Astrocyte of the spinal cord (primary cell): ENCODE results near the gene GPR15LG.

Source experiments
- DNase-seq: peaks from one replicate; pipeline ENCODE4 v3.0.0; 2011; ENCODE audit warnings: low read depth, low spot score
- H3K4me3 ChIP-seq: 2 replicates; pipeline ENCODE4 v1.5.1; 2011; ENCODE audit warnings: low read depth, mild to moderate bottlenecking, low read length, moderate library complexity
- CTCF ChIP-seq: IDR thresholded peaks from 2 replicates; pipeline ENCODE4 v1.5.1; 2012; ENCODE audit warnings: low read depth, mild to moderate bottlenecking, low read length, inconsistent platforms
- in situ Hi-C: cut with HindIII; loops from 2 replicates; pipeline ENCODE4 v1.10.0; 2017; ENCODE audit warnings: low sequenced_read_pairs

The GPR15LG gene

GRCh38 chr10:84202349-84202748 lies 28.7 kb downstream of the GPR15LG start:
- TF ChIP-seq CTCF: no peak
- DNase-seq: no peak
- H3K4me3 ChIP-seq: no peak overlapping the region
- in situ Hi-C loops: no loop called here

GRCh38 chr10:84204122-84204521 lies 30.5 kb downstream of the GPR15LG start:
- peak; percentile 35 for TF ChIP-seq CTCF
- in situ Hi-C loops: no loop called here
- H3K4me3 ChIP-seq: no peak overlapping the region
- DNase-seq: no peak

GRCh38 chr10:84204610-84205009 lies 31.0 kb downstream of the GPR15LG start:
- in situ Hi-C loops: no loop called here
- DNase-seq: no peak
- no peak overlapping the region for H3K4me3 ChIP-seq
- no peak for TF ChIP-seq CTCF

GRCh38 chr10:84205049-84205852 lies 31.6 kb downstream of the GPR15LG start:
- H3K4me3 ChIP-seq: no peak overlapping the region
- TF ChIP-seq CTCF: peak; percentile 73
- in situ Hi-C loops: no loop called here
- DNase-seq: peak; percentile 5

GRCh38 chr10:84205853-84206525 lies 32.4 kb downstream of the GPR15LG start:
- in situ Hi-C loops: no loop called here
- no peak overlapping the region for H3K4me3 ChIP-seq
- DNase-seq: no peak
- no peak for TF ChIP-seq CTCF

- TF ChIP-seq CTCF: no peak
- in situ Hi-C loops: no loop called here
- H3K4me3 ChIP-seq: no peak overlapping the region
- no peak for DNase-seq
Observed at GRCh38 chr10:84208023-84208422, 34.4 kb downstream of the GPR15LG start.
